ENCODE data around the gene UBR1. TPM values are rescaled to one million over a fixed set of nuclear protein-coding genes. Genes with fewer than 3 reads are reported as not detected.

The UBR1 gene
- total and polyA plus RNA-seq, 12 donors, result 3.8 to 46.2 (median 26.7) TPM

- TF ChIP-seq, protein P1, sequence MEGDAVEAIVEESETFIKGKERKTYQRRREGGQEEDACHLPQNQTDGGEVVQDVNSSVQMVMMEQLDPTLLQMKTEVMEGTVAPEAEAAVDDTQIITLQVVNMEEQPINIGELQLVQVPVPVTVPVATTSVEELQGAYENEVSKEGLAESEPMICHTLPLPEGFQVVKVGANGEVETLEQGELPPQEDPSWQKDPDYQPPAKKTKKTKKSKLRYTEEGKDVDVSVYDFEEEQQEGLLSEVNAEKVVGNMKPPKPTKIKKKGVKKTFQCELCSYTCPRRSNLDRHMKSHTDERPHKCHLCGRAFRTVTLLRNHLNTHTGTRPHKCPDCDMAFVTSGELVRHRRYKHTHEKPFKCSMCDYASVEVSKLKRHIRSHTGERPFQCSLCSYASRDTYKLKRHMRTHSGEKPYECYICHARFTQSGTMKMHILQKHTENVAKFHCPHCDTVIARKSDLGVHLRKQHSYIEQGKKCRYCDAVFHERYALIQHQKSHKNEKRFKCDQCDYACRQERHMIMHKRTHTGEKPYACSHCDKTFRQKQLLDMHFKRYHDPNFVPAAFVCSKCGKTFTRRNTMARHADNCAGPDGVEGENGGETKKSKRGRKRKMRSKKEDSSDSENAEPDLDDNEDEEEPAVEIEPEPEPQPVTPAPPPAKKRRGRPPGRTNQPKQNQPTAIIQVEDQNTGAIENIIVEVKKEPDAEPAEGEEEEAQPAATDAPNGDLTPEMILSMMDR (IDR thresholded peaks at IDR 0.05), result no peak
- Histone ChIP-seq H3K4me3 (peak overlapping the region; percentile 60 to 92 (median 78)), H3K4me1 (peaks cover 3 to 44% (median 32%) of the 10 kb centered on the region in 9 donors), H3K36me3 (peaks cover 0 to 16% (median 0%) of the 10 kb centered on the region in 9 donors), H3K27ac (peak overlapping the region; percentile 52 to 98 (median 94)), H3K27me3 (no peaks in the 10 kb centered on the region), H3K9me3 (no peaks in the 10 kb centered on the region)
- ATAC-seq, result peak in 1 of 8 donors; percentile 13
- DNase-seq, result no peak
- WGBS, 2 donors, result 21 to 22% methylated on average over 7 of the region's 7 CpGs
- intact Hi-C loops (cut with DNase I), result loop anchor here in 2 of 10 donors (1.0 to 10.0 kb wide), 3 partner anchors 17 to 226 kb away; partner anchors contain the start of genes CCNDBP1 (in 1 of the 2) and LCMT2 (in 1 of the 2)
Observed at GRCh38 chr15:43106486-43106829, 620 bp upstream of the UBR1 start.

DNA sequence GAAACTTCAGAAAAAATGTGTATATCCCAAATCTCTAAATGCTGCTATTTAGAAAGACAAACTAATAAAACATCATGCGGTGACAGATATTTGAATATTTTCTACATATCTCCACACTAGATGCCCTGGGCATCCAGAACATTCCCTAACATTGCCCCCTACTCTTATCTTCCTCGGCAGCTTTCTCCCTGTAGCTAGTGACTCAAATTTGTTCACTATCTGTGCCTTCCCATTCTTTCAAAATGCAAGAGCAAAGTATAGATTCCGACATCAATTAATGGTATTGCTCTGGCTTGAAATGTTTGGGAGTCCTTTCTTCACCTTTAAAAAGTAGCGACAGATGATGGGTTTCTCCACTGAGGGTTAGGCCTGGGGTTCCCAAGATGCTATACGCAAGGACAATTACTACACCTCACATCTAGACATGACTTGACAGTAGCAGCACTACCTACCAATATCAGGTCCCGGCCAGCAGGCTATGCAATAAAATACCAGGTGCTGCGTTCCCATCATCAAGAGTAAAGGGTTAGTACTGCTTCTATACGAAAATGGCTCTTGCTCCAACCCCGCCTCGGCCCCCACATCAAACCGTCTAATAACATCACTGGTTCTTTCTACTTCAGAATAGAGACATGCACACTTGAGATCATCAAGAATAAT is 631 bp downstream of the UBR1 start:
- Histone ChIP-seq H3K9me3 (no peaks in the 10 kb centered on the region), H3K27ac (peak overlapping the region; percentile 52 to 98 (median 94)), H3K4me1 (peaks cover 3 to 44% (median 32%) of the 10 kb centered on the region in 9 donors), H3K36me3 (peaks cover 0 to 28% (median 0%) of the 10 kb centered on the region in 9 donors), H3K4me3 (peak overlapping the region; percentile 60 to 92 (median 78)), H3K27me3 (no peaks in the 10 kb centered on the region)
- TF ChIP-seq, protein P1 (IDR thresholded peaks at IDR 0.05), result no peak
- DNase-seq (peak in 1 of 2 donors; percentile 6), ATAC-seq (peak; percentile 10 to 52 (median 38))
- intact Hi-C loops (cut with DNase I), result loop anchor here in 2 of 10 donors (5.0 to 10.0 kb wide), 2 partner anchors 80 to 227 kb away; partner anchors contain the start of genes CCNDBP1 (in 1 of the 2) and LCMT2 (in 1 of the 2)
- WGBS, 2 donors, result 10% methylated on average over 11 of the region's 11 CpGs

- DNase-seq (no peak), ATAC-seq (no peak)
- Histone ChIP-seq H3K4me3 (peak overlapping the region in 7 of 10 donors; percentile 72 to 88 (median 80)), H3K9me3 (no peaks in the 10 kb centered on the region), H3K27me3 (no peaks in the 10 kb centered on the region), H3K36me3 (peaks cover 0 to 36% (median 0%) of the 10 kb centered on the region in 9 donors), H3K27ac (peak overlapping the region in 4 of 10 donors; percentile 91 to 98 (median 94)), H3K4me1 (peaks cover 3 to 44% (median 32%) of the 10 kb centered on the region in 9 donors)
- WGBS, 2 donors, result 57 to 65% methylated on average over 5 of the region's 5 CpGs
- TF ChIP-seq, protein P1 (IDR thresholded peaks at IDR 0.05), result no peak
- intact Hi-C loops (cut with DNase I), result loop anchor here in 1 of 10 donors (10.0 kb wide), 1 partner anchor 80 kb away; the partner anchor contains the start of gene CCNDBP1
Observed at GRCh38 chr15:43104426-43104825, 1.4 kb downstream of the UBR1 start.

GRCh38 chr15:43103907-43104306 is 1.9 kb downstream of the UBR1 start:
- DNase-seq, result no peak
- Histone ChIP-seq H3K36me3 (peaks cover 0 to 36% (median 0%) of the 10 kb centered on the region in 9 donors), H3K4me3 (no peak overlapping the region), H3K27me3 (no peaks in the 10 kb centered on the region), H3K27ac (no peak overlapping the region), H3K4me1 (peaks cover 3 to 44% (median 32%) of the 10 kb centered on the region in 9 donors), H3K9me3 (no peaks in the 10 kb centered on the region)
- intact Hi-C loops (cut with DNase I), result loop anchor here in 1 of 10 donors (10.0 kb wide), 1 partner anchor 81 kb away; the partner anchor contains the start of gene CCNDBP1
- 55 to 58% methylated on average over 1 of the region's 1 CpG for WGBS, 2 donors
- ATAC-seq, result no peak
- TF ChIP-seq, protein P1 (IDR thresholded peaks at IDR 0.05), result no peak
